WTC11 (cell line): ENCODE data around the gene TMEM108. TPM values are rescaled to one million over a fixed set of nuclear protein-coding genes. Genes with fewer than 3 reads are reported as not detected.
A peak's percentile ranks its signal among the peaks of the same experiment; 100 is the strongest.

Experiments
- ATAC-seq: fragments of 200-7000 bp; cut with Tn5 transposase; 2 replicates; pipeline ENCODE4 v1.10.0; 2021; ENCODE audit warnings: mild to moderate bottlenecking, moderate library complexity
- CTCF ChIA-PET: fragments of 300-600 bp; sonication (Branson Sonifier 250); formaldehyde crosslinking; loops from one replicate; lab custom pipeline; 2021; ENCODE audit warnings: antibody characterized with exemption; lab: Charles Lee
- POLR2A ChIA-PET: fragments of 350-600 bp; sonication (Branson Sonifier 250); formaldehyde crosslinking; loops from one replicate; lab custom pipeline; 2021; ENCODE audit warnings: antibody characterized with exemption; lab: Charles Lee
- DNase-seq: peaks from one replicate; pipeline ENCODE4 v3.0.0; 2021; ENCODE audit warnings: low spot score
- H3K27ac Mint-ChIP-seq: 2 replicates; pipeline ENCODE4 v1.8.0; 2021; ENCODE audit warnings: mixed read lengths
- H3K27me3 Mint-ChIP-seq: 2 replicates; pipeline ENCODE4 v1.8.0; 2021; ENCODE audit warnings: low read depth, mild to moderate bottlenecking, moderate library complexity, mixed read lengths
- H3K36me3 Mint-ChIP-seq: 2 replicates; pipeline ENCODE4 v1.8.0; 2021; ENCODE audit warnings: mixed read lengths
- H3K4me1 Mint-ChIP-seq: 2 replicates; pipeline ENCODE4 v1.8.0; 2022; ENCODE audit warnings: mixed read lengths
- H3K4me3 Mint-ChIP-seq: 2 replicates; pipeline ENCODE4 v1.8.0; 2021; ENCODE audit warnings: mild to moderate bottlenecking, moderate library complexity, mixed read lengths
- H3K9me3 Mint-ChIP-seq: 2 replicates; pipeline ENCODE4 v1.8.0; 2021; ENCODE audit warnings: mixed read lengths
- ARID4B ChIP-seq: sonication (generic); formaldehyde crosslinking; IDR thresholded peaks from 2 replicates; pipeline ENCODE4 v1.8.0; 2023; ENCODE audit warnings: missing genetic modification reagents, mild to moderate bottlenecking, borderline replicate concordance
- ATF3 ChIP-seq: sonication (generic); formaldehyde crosslinking; conservative IDR thresholded peaks from 2 replicates; pipeline ENCODE4 v1.8.1; 2022; ENCODE audit warnings: mild to moderate bottlenecking, missing genetic modification reagents
- CBFB ChIP-seq: sonication (generic); formaldehyde crosslinking; IDR thresholded peaks from 2 replicates; pipeline ENCODE4 v1.8.1; 2022; ENCODE audit warnings: mild to moderate bottlenecking, low read depth, missing genetic modification reagents
- CDX4 ChIP-seq: fragments of 250-450 bp; sonication (Bioruptor Pico); IDR thresholded peaks from 2 replicates; pipeline ENCODE4 v1.9.0; 2021; ENCODE audit warnings: moderate library complexity, mild to moderate bottlenecking, inconsistent platforms, borderline replicate concordance
- E2F1 ChIP-seq: sonication (generic); formaldehyde crosslinking; IDR thresholded peaks from 2 replicates; pipeline ENCODE4 v1.8.0; 2022; ENCODE audit warnings: mild to moderate bottlenecking, missing genetic modification reagents
- FOXJ3 ChIP-seq: sonication (generic); formaldehyde crosslinking; IDR thresholded peaks from 2 replicates; pipeline ENCODE4 v1.9.0; 2021; ENCODE audit warnings: missing genetic modification reagents, mild to moderate bottlenecking, borderline replicate concordance
- GTF2I ChIP-seq: fragments of 250-450 bp; sonication (Bioruptor Pico); conservative IDR thresholded peaks from 2 replicates; pipeline ENCODE4 v1.4.0; 2021; ENCODE audit warnings: mild to moderate bottlenecking
- KAT7 ChIP-seq: sonication (generic); formaldehyde crosslinking; IDR thresholded peaks from 2 replicates; pipeline ENCODE4 v1.8.1; 2023; ENCODE audit warnings: missing genetic modification reagents, mild to moderate bottlenecking, borderline replicate concordance
- MLX ChIP-seq: sonication (generic); formaldehyde crosslinking; IDR thresholded peaks from 2 replicates; pipeline ENCODE4 v1.8.1; 2023; ENCODE audit warnings: mild to moderate bottlenecking, missing genetic modification reagents, moderate library complexity
- MYBL2 ChIP-seq: sonication (generic); formaldehyde crosslinking; IDR thresholded peaks from 2 replicates; pipeline ENCODE4 v1.8.1; 2023; ENCODE audit warnings: mild to moderate bottlenecking, moderate library complexity, missing genetic modification reagents
- NR1H2 ChIP-seq: sonication (generic); formaldehyde crosslinking; IDR thresholded peaks from 2 replicates; pipeline ENCODE4 v1.9.0; 2021; ENCODE audit warnings: mild to moderate bottlenecking, moderate library complexity, missing genetic modification reagents
- OVOL2 ChIP-seq: fragments of 250-450 bp; sonication (Bioruptor Pico); IDR thresholded peaks from 2 replicates; pipeline ENCODE4 v1.9.0; 2021; ENCODE audit warnings: mild to moderate bottlenecking, borderline replicate concordance
- TEAD4 ChIP-seq: sonication (generic); formaldehyde crosslinking; IDR thresholded peaks from 2 replicates; pipeline ENCODE4 v1.8.0; 2022; ENCODE audit warnings: mild to moderate bottlenecking, missing genetic modification reagents
- TP53 ChIP-seq: sonication (generic); formaldehyde crosslinking; IDR thresholded peaks from 2 replicates; pipeline ENCODE4 v1.8.1; 2023; ENCODE audit warnings: mild to moderate bottlenecking, missing genetic modification reagents
- ZBTB21 ChIP-seq: sonication (generic); formaldehyde crosslinking; IDR thresholded peaks from 2 replicates; pipeline ENCODE4 v1.8.1; 2023; ENCODE audit warnings: mild to moderate bottlenecking, missing genetic modification reagents, borderline replicate concordance
- ZNF121 ChIP-seq: sonication (generic); formaldehyde crosslinking; IDR thresholded peaks from 2 replicates; pipeline ENCODE4 v1.8.0; 2023; ENCODE audit warnings: missing genetic modification reagents
- ZNF138 ChIP-seq: sonication (generic); formaldehyde crosslinking; conservative IDR thresholded peaks from 2 replicates; pipeline ENCODE4 v1.8.1; 2022; ENCODE audit warnings: mild to moderate bottlenecking, moderate library complexity, missing genetic modification reagents
- ZNF219 ChIP-seq: sonication (generic); formaldehyde crosslinking; IDR thresholded peaks from 2 replicates; pipeline ENCODE4 v1.8.0; 2023; ENCODE audit warnings: missing genetic modification reagents, mild to moderate bottlenecking, borderline replicate concordance
- ZNF317 ChIP-seq: sonication (generic); formaldehyde crosslinking; IDR thresholded peaks from 2 replicates; pipeline ENCODE4 v1.8.1; 2023; ENCODE audit warnings: low read depth, mild to moderate bottlenecking, moderate library complexity, missing genetic modification reagents, borderline replicate concordance
- ZNF423 ChIP-seq: fragments of 250-450 bp; sonication (Bioruptor Pico); IDR thresholded peaks from 2 replicates; pipeline ENCODE4 v2.1.2; 2022; ENCODE audit warnings: mild to moderate bottlenecking, moderate library complexity
- total RNA-seq: library from RNA; stranded (reverse); gene quantifications from 3 replicates; pipeline ENCODE4 v1.2.3, GENCODE V29; 2021

Gene TMEM108
- total RNA-seq, 1 experiment from 2014 or later: 14.7 TPM

- CTCF ChIA-PET: no interaction called here
These were observed 355.0 kb downstream of the TMEM108 start for GRCh38 chr3:133393204-133393603.

GRCh38 chr3:133393691-133394474 lies 355.7 kb downstream of the TMEM108 start:
- H3K27ac Mint-ChIP-seq: no peak overlapping the region
- no peak for ATAC-seq
- H3K4me3 Mint-ChIP-seq: no peak overlapping the region
- no peaks in the 10 kb centered on the region for H3K4me1 Mint-ChIP-seq
- H3K9me3 Mint-ChIP-seq: no peaks in the 10 kb centered on the region
- H3K27me3 Mint-ChIP-seq: no peaks in the 10 kb centered on the region
- peaks cover 3% of the 10 kb centered on the region; the same call in 1 of the 2 replicates for H3K36me3 Mint-ChIP-seq
- no peak for TF ChIP-seq CBFB (CRISPR knock-in tag)
- TF ChIP-seq TP53: no peak
- TF ChIP-seq ZNF317 (CRISPR knock-in tag): no peak
- TF ChIP-seq TEAD4: no peak
- TF ChIP-seq, all 79 proteins: peak for 0
- ChIA-PET POLR2A (no interaction called here), CTCF (no interaction called here)
- no peak for DNase-seq

More at GRCh38 chr3:133393204-133393603, 355.0 kb downstream of the TMEM108 start:
- H3K36me3 Mint-ChIP-seq: peaks cover 3% of the 10 kb centered on the region; the same call in 1 of the 2 replicates
- H3K4me3 Mint-ChIP-seq: no peak overlapping the region
- TF ChIP-seq CDX4 (no peak), KAT7 (0 out of 2 replicates have a peak, but pooled peaks have one; percentile 4)
- no peak overlapping the region; the same call in 1 of the 2 replicates for H3K27ac Mint-ChIP-seq
- ATAC-seq (no peak), DNase-seq (no peak)
- no peaks in the 10 kb centered on the region for H3K4me1 Mint-ChIP-seq
- no peaks in the 10 kb centered on the region for H3K9me3 Mint-ChIP-seq
- H3K27me3 Mint-ChIP-seq: no peaks in the 10 kb centered on the region
- POLR2A ChIA-PET: no interaction called here

GRCh38 chr3:133394561-133395311 lies 356.5 kb downstream of the TMEM108 start:
- H3K27me3 Mint-ChIP-seq: no peaks in the 10 kb centered on the region
- peaks cover 3% of the 10 kb centered on the region; the same call in 1 of the 2 replicates for H3K36me3 Mint-ChIP-seq
- POLR2A ChIA-PET: no interaction called here
- no peaks in the 10 kb centered on the region for H3K9me3 Mint-ChIP-seq
- no peak overlapping the region for H3K4me3 Mint-ChIP-seq
- no peak overlapping the region for H3K27ac Mint-ChIP-seq
- no peaks in the 10 kb centered on the region for H3K4me1 Mint-ChIP-seq
- DNase-seq: no peak
- CTCF ChIA-PET: no interaction called here
- ATAC-seq: no peak
- TF ChIP-seq ARID4B (CRISPR knock-in tag): no peak
- no peak for TF ChIP-seq FOXJ3
- TF ChIP-seq ZBTB21 (CRISPR knock-in tag): no peak
- TF ChIP-seq E2F1 (CRISPR knock-in tag): no peak
- no peak for TF ChIP-seq CDX4
- TF ChIP-seq MYBL2 (CRISPR knock-in tag): no peak
- TF ChIP-seq OVOL2 (CRISPR knock-in tag): no peak
- no peak for TF ChIP-seq ZNF138
- no peak for TF ChIP-seq GTF2I (CRISPR knock-in tag)
- no peak for TF ChIP-seq NR1H2 (CRISPR knock-in tag)
- TF ChIP-seq ZNF423 (CRISPR knock-in tag): no peak
- no peak for TF ChIP-seq ZNF121 (CRISPR knock-in tag)
- no peak for TF ChIP-seq ATF3 (CRISPR knock-in tag)
- no peak for TF ChIP-seq ZNF219 (CRISPR knock-in tag)
- TF ChIP-seq MLX (CRISPR knock-in tag): no peak
